Left lobe of liver (tissue), 2 donors: ENCODE results near the gene EFNB2. TPM values are rescaled to one million over a fixed set of nuclear protein-coding genes. Genes with fewer than 3 reads are reported as not detected.

ENCODE experiments used
- ATAC-seq: fragments of 200-7000 bp; cut with Tn5 transposase; one replicate; pipeline ENCODE4 v1.9.1; 2020; ENCODE audit warnings: mild to moderate bottlenecking, moderate library complexity
- DNase-seq: peaks from one replicate; pipeline ENCODE4 v3.0.0-alpha.2; 2020; ENCODE audit warnings: low spot score
- total RNA-seq: library from RNA; stranded (reverse); gene quantifications from one replicate; pipeline ENCODE4 v1.2.1, GENCODE V29; 2021
- donor health status: DM: no; HTN: no; CAD: no; lungs with moderate emphysema.
- donor health status: DM: no; HTN: yes; CAD: no.

The EFNB2 gene
- total RNA-seq, 1 donor from 2014 or later: 4.3 TPM

GRCh38 chr13:106462710-106463109, 72.8 kb downstream of the EFNB2 start:
- ATAC-seq: no peak
- DNase-seq: no peak

GRCh38 chr13:106455777-106456176, 79.7 kb downstream of the EFNB2 start:
- ATAC-seq (no peak), DNase-seq (no peak)

DNA sequence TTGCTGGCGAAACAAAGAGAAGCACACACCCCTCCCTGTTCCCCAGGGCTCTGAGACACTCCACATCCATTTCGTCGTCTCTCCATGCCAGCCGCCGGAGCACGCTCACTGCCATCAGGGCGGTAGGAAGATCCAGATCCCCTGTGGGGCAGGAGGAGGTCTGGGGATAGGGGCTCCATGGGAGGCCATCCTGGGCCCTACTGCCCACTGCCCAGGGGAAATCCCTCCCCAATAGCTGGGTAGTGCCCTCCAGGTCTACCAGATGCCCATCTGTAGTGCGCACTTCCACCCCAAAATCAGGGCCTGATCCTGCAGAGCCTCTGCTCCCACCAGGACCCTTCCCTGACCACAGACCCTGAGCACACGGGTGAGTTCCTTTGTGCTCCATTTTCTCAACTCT, 80.3 kb downstream of the EFNB2 start:
- DNase-seq (no peak), ATAC-seq (no peak)

- no peak for DNase-seq
Measured at GRCh38 chr13:106453101-106453500, 82.4 kb downstream of the EFNB2 start.

DNA sequence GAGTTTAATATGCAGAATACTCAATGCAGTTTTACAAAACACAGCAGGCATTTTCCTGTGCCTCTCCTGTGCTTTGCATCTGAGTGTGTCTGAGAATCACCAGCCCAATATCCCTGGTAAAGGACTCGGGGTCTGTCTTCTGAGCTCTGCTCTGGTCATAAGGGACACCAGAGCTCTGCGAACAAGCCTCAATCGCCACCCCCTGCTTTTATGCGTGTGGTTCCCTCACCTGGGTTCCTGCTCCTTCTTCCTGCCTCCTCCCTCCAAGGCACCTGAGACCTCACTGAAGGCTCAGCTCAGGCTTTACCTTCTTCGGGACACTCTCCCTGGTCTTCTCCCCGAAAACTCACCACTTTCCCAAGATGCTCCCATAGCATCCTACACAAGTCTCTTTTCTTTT, 84.5 kb downstream of the EFNB2 start:
- DNase-seq (no peak), ATAC-seq (no peak)

More at GRCh38 chr13:106453101-106453500, 82.4 kb downstream of the EFNB2 start:
- no peak for ATAC-seq

GRCh38 chr13:106449096-106449495, 86.4 kb downstream of the EFNB2 start:
- no peak for ATAC-seq
- no peak for DNase-seq

DNA sequence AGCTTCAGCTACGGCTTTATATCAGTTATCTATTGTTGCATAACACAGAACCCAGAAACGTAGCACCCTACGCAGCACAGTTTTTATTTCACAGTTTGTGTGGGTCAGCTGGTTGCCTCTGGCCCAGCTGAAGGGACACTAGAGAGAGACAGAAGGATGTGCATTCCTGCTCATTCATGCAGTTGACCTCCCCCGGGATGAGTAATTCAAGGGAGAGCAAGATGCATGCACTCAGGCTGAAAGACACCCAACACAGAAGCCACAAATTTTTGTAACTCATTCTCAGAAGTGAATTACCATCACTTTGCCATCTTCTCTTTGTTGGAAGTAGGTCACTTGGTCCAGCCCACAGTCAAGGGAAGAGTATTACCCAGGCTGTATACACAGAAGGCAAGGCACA, 89.5 kb downstream of the EFNB2 start:
- DNase-seq: no peak

GRCh38 chr13:106443607-106444322, 91.7 kb downstream of the EFNB2 start:
- ATAC-seq (no peak), DNase-seq (no peak)

More for the DNA sequence above, 89.5 kb downstream of the EFNB2 start:
- ATAC-seq: no peak

GRCh38 chr13:106440866-106441265, 94.6 kb downstream of the EFNB2 start:
- no peak for DNase-seq
- ATAC-seq: no peak

Other genes with a start within 250 kb of the EFNB2 start
- gene ARGLU1, start 32.5 kb upstream of the EFNB2 start, total RNA-seq: 22.6 TPM